ENCODE results near the gene BRIP1.

- no peak for TF ChIP-seq CTCF (conservative IDR thresholded peaks at IDR 0.05 in 1 of 2, IDR thresholded peaks at IDR 0.05 in 1 of 2; ENCODE audit: low read depth in 1 of 2, low read length in 2 of 2)
- no peak for TF ChIP-seq EZH2 (IDR thresholded peaks at IDR 0.05; ENCODE audit: low read length, missing control alignments)
Observed at GRCh38 chr17:61794242-61794641, 69.1 kb downstream of the BRIP1 start.
